Measurements from ENCODE around the gene PDE6B. TPM values are rescaled to one million over a fixed set of nuclear protein-coding genes. Genes with fewer than 3 reads are reported as not detected.
A peak's percentile ranks its signal among the peaks of the same experiment; 100 is the strongest.

Gene PDE6B
- total and polyA plus RNA-seq, 7 donors = 0.03 to 0.48 (median 0.31) TPM; not detected in 1

- H3K27me3 ChIP-seq (ENCODE audit: insufficient read depth in 3 of 3, low read length in 2 of 3) = peaks cover 0 to 24% (median 16%) of the 10 kb centered on the region in 3 donors
- intact Hi-C loops (cut with DNase I) = no loop called here
- H3K4me1 ChIP-seq = no peaks in the 10 kb centered on the region
- no peaks in the 10 kb centered on the region for H3K36me3 ChIP-seq (ENCODE audit: insufficient read depth in 1 of 2, low read depth in 1 of 2)
- DNase-seq = no peak
- TF ChIP-seq CTCF (IDR thresholded peaks at IDR 0.05) = no peak
- ATAC-seq = no peak
- H3K9me3 ChIP-seq = no peaks in the 10 kb centered on the region
- H3K27ac ChIP-seq = no peak overlapping the region
- H3K4me3 ChIP-seq = no peak overlapping the region
- WGBS, 3 donors = 93 to 94% (median 94%) methylated on average over 16 of the region's 16 CpGs
Measured at GRCh38 chr4:632196-632790, 6.9 kb downstream of the PDE6B start.

GRCh38 chr4:632926-633325 is 7.6 kb downstream of the PDE6B start:
- no peaks in the 10 kb centered on the region for H3K36me3 ChIP-seq (ENCODE audit: insufficient read depth in 1 of 2, low read depth in 1 of 2)
- intact Hi-C loops (cut with DNase I) = no loop called here
- H3K27me3 ChIP-seq (ENCODE audit: insufficient read depth in 3 of 3, low read length in 2 of 3) = peaks cover 0 to 30% (median 14%) of the 10 kb centered on the region in 3 donors
- 76 to 94% (median 89%) methylated on average over 5 to 6 of the region's 6 CpGs for WGBS, 3 donors
- no peaks in the 10 kb centered on the region for H3K9me3 ChIP-seq
- peak in 1 of 2 donors; percentile 26 for DNase-seq
- no peaks in the 10 kb centered on the region for H3K4me1 ChIP-seq
- H3K27ac ChIP-seq = no peak overlapping the region
- TF ChIP-seq CTCF (IDR thresholded peaks at IDR 0.05) = no peak
- ATAC-seq = no peak
- H3K4me3 ChIP-seq = no peak overlapping the region

DNA sequence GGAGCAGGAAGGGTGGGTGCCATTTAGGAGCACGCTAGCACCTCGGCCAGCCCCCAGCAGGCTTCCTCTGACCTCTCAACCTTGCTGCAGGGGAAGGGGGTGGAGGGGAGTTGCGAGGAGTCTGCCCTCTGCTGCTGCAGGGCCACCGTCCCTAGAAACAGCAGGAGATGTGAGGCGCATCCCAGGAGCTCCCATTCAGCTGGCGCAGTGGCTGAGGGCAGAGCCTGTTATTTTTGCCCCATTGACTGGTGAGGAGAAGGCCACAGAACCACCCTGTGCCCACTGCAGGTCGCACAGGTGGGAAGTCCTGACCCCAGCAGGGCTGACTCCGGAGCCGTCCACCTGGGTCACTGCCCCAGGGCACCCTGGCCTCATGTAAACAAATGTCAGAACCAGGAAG is 8.0 kb downstream of the PDE6B start:
- no peak overlapping the region for H3K27ac ChIP-seq
- WGBS, 3 donors = 59 to 61% (median 60%) methylated on average over 9 of the region's 9 CpGs
- intact Hi-C loops (cut with DNase I) = no loop called here
- H3K9me3 ChIP-seq = no peaks in the 10 kb centered on the region
- H3K4me3 ChIP-seq = no peak overlapping the region
- peaks cover 0 to 27% (median 14%) of the 10 kb centered on the region in 3 donors for H3K27me3 ChIP-seq (ENCODE audit: insufficient read depth in 3 of 3, low read length in 2 of 3)
- no peak for ATAC-seq
- DNase-seq = peak in 1 of 2 donors; percentile 34
- TF ChIP-seq CTCF (IDR thresholded peaks at IDR 0.05) = no peak
- H3K36me3 ChIP-seq (ENCODE audit: insufficient read depth in 1 of 2, low read depth in 1 of 2) = no peaks in the 10 kb centered on the region
- no peaks in the 10 kb centered on the region for H3K4me1 ChIP-seq

GRCh38 chr4:633976-634598 is 8.7 kb downstream of the PDE6B start:
- Histone ChIP-seq H3K27ac (no peak overlapping the region), H3K27me3 (ENCODE audit: insufficient read depth in 3 of 3, low read length in 2 of 3) (peaks cover 0 to 23% (median 11%) of the 10 kb centered on the region in 3 donors), H3K4me1 (no peaks in the 10 kb centered on the region), H3K4me3 (no peak overlapping the region), H3K9me3 (no peaks in the 10 kb centered on the region), H3K36me3 (ENCODE audit: insufficient read depth in 1 of 2, low read depth in 1 of 2) (no peaks in the 10 kb centered on the region)
- no peak for DNase-seq
- no peak for TF ChIP-seq CTCF (IDR thresholded peaks at IDR 0.05)
- WGBS, 3 donors = 57 to 59% (median 58%) methylated on average over 15 of the region's 15 CpGs
- intact Hi-C loops (cut with DNase I) = no loop called here
- no peak for ATAC-seq

All from psoas muscle (tissue), 8 donors.